HCT116 (cell line): ENCODE data around the gene TMA7. TPM values are rescaled to one million over a fixed set of nuclear protein-coding genes. Genes with fewer than 3 reads are reported as not detected.
A peak's percentile ranks its signal among the peaks of the same experiment; 100 is the strongest.

Experiments
- ATAC-seq: fragments of 200-7000 bp; cut with Tn5 transposase; 2 replicates; pipeline ENCODE4 v1.9.1; 2020; ENCODE audit warnings: mild to moderate bottlenecking, moderate library complexity
- BruUV-seq: library from RNA; stranded (reverse); fragments of 400-500 nt; replicated peaks from 2 replicates; lab custom pipeline; 2021; lab: Mats Ljungman, UMichigan
- CTCF ChIA-PET: fragments of 300-600 bp; sonication (Branson Sonifier 250); formaldehyde crosslinking; loops from one replicate; lab custom pipeline; 2021; ENCODE audit warnings: antibody characterized with exemption; lab: Charles Lee
- POLR2A ChIA-PET: fragments of 300-600, 350-600 bp; sonication (Branson Sonifier 250); formaldehyde crosslinking; loops from one replicate; lab custom pipeline; 2021; ENCODE audit warnings: antibody characterized with exemption; lab: Charles Lee
- RAD21 ChIA-PET, 2 experiments: fragments of 300-600 bp; sonication (Branson Sonifier 250); formaldehyde crosslinking; loops; one replicate each; lab custom pipeline; 2023; ENCODE audit warnings: low total read pairs in 2 of 2; ENCODE audit not compliant: uncharacterized antibody in 2 of 2, unreplicated experiment in 2 of 2, low non-redundant PET in 1 of 2; lab: Charles Lee
- DNase-seq: peaks from one replicate; pipeline ENCODE4 v3.0.0-alpha.2; 2010; ENCODE audit warnings: low read depth, low spot score
- H2AFZ ChIP-seq: fragments of 200-600 bp; shearing (Covaris generic), sonication (generic); 2 replicates; pipeline ENCODE4 v1.6.1; 2017; ENCODE audit warnings: low read depth, mixed run types, mixed read lengths, antibody characterized with exemption, low read length; ENCODE audit not compliant: poor library complexity, severe bottlenecking
- H3K27ac ChIP-seq: 2 replicates; pipeline ENCODE4 v1.5.1; 2012; ENCODE audit warnings: low read depth, low read length
- H3K27me3 ChIP-seq: fragments of 200-600 bp; sonication (generic); 2 replicates; pipeline ENCODE4 v1.6.1; 2016; ENCODE audit warnings: mixed run types, low read length, mixed read lengths; ENCODE audit not compliant: insufficient read depth
- H3K36me3 ChIP-seq, 2 experiments: fragments of 200-500 bp in 1 of 2; fragments of 200-600 bp in 1 of 2; sonication (Bioruptor generic) in 1 of 2; sonication (generic) in 1 of 2; 2 replicates each; pipeline versions ENCODE4 v1.5.1 to v1.6.1; 2014 to 2016; ENCODE audit warnings: low read length in 2 of 2, inconsistent platforms in 1 of 2, mixed read lengths in 1 of 2, mixed run types in 1 of 2; ENCODE audit not compliant: insufficient read depth in 2 of 2, control insufficient read depth in 1 of 2
- H3K4me1 ChIP-seq, 2 experiments: fragments of 200-600 bp in 1 of 2; sonication (generic) in 1 of 2; 2 replicates each; pipeline versions ENCODE4 v1.5.1 to v1.6.1; 2012 to 2017; ENCODE audit warnings: low read length in 2 of 2, inconsistent platforms in 1 of 2, mild to moderate bottlenecking in 1 of 2, mixed read lengths in 1 of 2, mixed run types in 1 of 2, moderate library complexity in 1 of 2; ENCODE audit not compliant: insufficient read depth in 2 of 2, control insufficient read depth in 1 of 2
- H3K4me2 ChIP-seq: fragments of 200-600 bp; sonication (generic); 2 replicates; pipeline ENCODE4 v1.6.1; 2017; ENCODE audit warnings: mixed run types, low read length, mixed read lengths
- H3K4me3 ChIP-seq, 2 experiments: fragments of 200-600 bp in 1 of 2; sonication (generic) in 1 of 2; replicated peaks in 1 of 2; 2 replicates each; pipeline ENCODE4 v1.5.1; 2011 to 2016; ENCODE audit warnings: low read length in 2 of 2, control low read depth in 1 of 2, low read depth in 1 of 2, mild to moderate bottlenecking in 1 of 2, mixed read lengths in 1 of 2, mixed run types in 1 of 2
- H3K79me2 ChIP-seq: fragments of 200-600 bp; sonication (generic); 2 replicates; pipeline ENCODE4 v1.6.1; 2017; ENCODE audit warnings: mild to moderate bottlenecking, mixed run types, low read length, moderate library complexity, mixed read lengths; ENCODE audit not compliant: insufficient read depth
- H3K9ac ChIP-seq: fragments of 200-600 bp; sonication (generic); 2 replicates; pipeline ENCODE4 v1.6.1; 2016; ENCODE audit warnings: low read length, mixed read lengths
- H3K9me2 ChIP-seq: fragments of 200-600 bp; sonication (generic), shearing (Covaris generic); 2 replicates; pipeline ENCODE4 v1.6.1; 2017; ENCODE audit warnings: mixed run types, mild to moderate bottlenecking, moderate library complexity; ENCODE audit not compliant: insufficient read depth
- H3K9me3 ChIP-seq, 2 experiments: fragments of 200-500 bp in 1 of 2; fragments of 200-600 bp in 1 of 2; sonication (Bioruptor generic) in 1 of 2; sonication (generic) in 1 of 2; 2 replicates each; pipeline ENCODE4 v1.6.1; 2014 to 2017; ENCODE audit warnings: low read length in 2 of 2, mixed read lengths in 2 of 2, inconsistent platforms in 1 of 2, low read depth in 1 of 2, mild to moderate bottlenecking in 1 of 2, mixed run types in 1 of 2, moderate library complexity in 1 of 2; ENCODE audit not compliant: control insufficient read depth in 1 of 2, insufficient read depth in 1 of 2
- H4K20me1 ChIP-seq: fragments of 200-600 bp; sonication (generic), shearing (Covaris generic); 2 replicates; pipeline ENCODE4 v1.6.1; 2017; ENCODE audit warnings: mixed run types, mild to moderate bottlenecking, moderate library complexity; ENCODE audit not compliant: insufficient read depth
- CEBPB ChIP-seq: IDR thresholded peaks from 2 replicates; pipeline ENCODE4 v1.6.1; 2012; ENCODE audit warnings: low read depth
- CTCF ChIP-seq, 3 experiments: fragments of 200-600 bp in 1 of 3; sonication (generic) in 1 of 3; IDR thresholded peaks in 2 of 3; conservative IDR thresholded peaks in 1 of 3; 2 replicates each; pipeline ENCODE4 v1.5.1; 2012 to 2017; ENCODE audit warnings: low read depth in 2 of 3, low read length in 2 of 3, antibody characterized with exemption in 1 of 3, borderline replicate concordance in 1 of 3, control low read depth in 1 of 3, mild to moderate bottlenecking in 1 of 3, mixed read lengths in 1 of 3, mixed run types in 1 of 3, moderate library complexity in 1 of 3; ENCODE audit not compliant: insufficient read depth in 1 of 3
- EGR1 ChIP-seq: IDR thresholded peaks from 2 replicates; pipeline ENCODE4 v1.6.1; 2012; ENCODE audit warnings: low read depth
- ELF1 ChIP-seq: IDR thresholded peaks from 2 replicates; pipeline ENCODE4 v1.6.1; 2012; ENCODE audit warnings: low read depth, borderline replicate concordance
- EZH2phosphoT487 ChIP-seq: fragments of 200-600 bp; IDR thresholded peaks from 2 replicates; pipeline ENCODE4 v1.6.1; 2018; ENCODE audit warnings: antibody characterized with exemption, borderline replicate concordance
- FOSL1 ChIP-seq: IDR thresholded peaks from 2 replicates; pipeline ENCODE4 v1.6.1; 2012; ENCODE audit warnings: low read depth
- JUND ChIP-seq: IDR thresholded peaks from 2 replicates; pipeline ENCODE4 v1.6.1; 2012
- MAX ChIP-seq: IDR thresholded peaks from 2 replicates; pipeline ENCODE4 v1.6.1; 2012
- POLR2A ChIP-seq: IDR thresholded peaks from 2 replicates; pipeline ENCODE4 v1.7.0; 2011; ENCODE audit warnings: borderline replicate concordance; ENCODE audit not compliant: insufficient read depth, insufficient read length; ENCODE audit errors: extremely low read depth
- POLR2AphosphoS5 ChIP-seq: IDR thresholded peaks from 2 replicates; pipeline ENCODE4 v1.6.1; 2011; ENCODE audit warnings: mild to moderate bottlenecking, low read depth, low read length, moderate library complexity
- SIN3A ChIP-seq: IDR thresholded peaks from 2 replicates; pipeline ENCODE4 v1.6.1; 2012; ENCODE audit warnings: low read depth
- SP1 ChIP-seq: IDR thresholded peaks from 2 replicates; pipeline ENCODE4 v1.6.1; 2012; ENCODE audit warnings: low read depth
- SRF ChIP-seq: IDR thresholded peaks from 2 replicates; pipeline ENCODE4 v1.6.1; 2012; ENCODE audit warnings: low read depth
- YY1 ChIP-seq: IDR thresholded peaks from 2 replicates; pipeline ENCODE4 v1.6.1; 2011; ENCODE audit warnings: low read length, low read depth, moderate library complexity, mild to moderate bottlenecking; ENCODE audit not compliant: insufficient replicate concordance; ENCODE audit errors: extremely low read depth
- ZNF274 ChIP-seq: fragments of 200-500 bp; sonication (Bioruptor generic); IDR thresholded peaks from 2 replicates; pipeline ENCODE4 v1.6.1; 2014; ENCODE audit warnings: mild to moderate bottlenecking, low read depth, low read length, inconsistent platforms
- intact Hi-C: fragments of 100-400 bp; cut with micrococcal nuclease; formaldehyde crosslinking; loops from 2 replicates; pipeline ENCODE4 v1.10.0; 2022
- total RNA-seq: library from RNA; stranded (reverse); gene quantifications from one replicate; pipeline ENCODE4 v1.2.1, GENCODE V29; 2021; ENCODE audit not compliant: unreplicated experiment

Gene TMA7
- total RNA-seq, 1 experiment from 2014 or later, result 334 TPM

GRCh38 chr3:48436477-48436787 is 3.6 kb upstream of the TMA7 start:
- ChIA-PET CTCF (interaction anchor here (0.6 to 6.4 kb wide), 67 partner anchors 9 to 914 kb away, joined by 3 to 386 read pairs (median 4); partner anchors contain the start of genes ATRIP, CDC25A, IP6K2 and NDUFAF3), RAD21 (interaction anchor here (0.5 to 3.3 kb wide), 13 partner anchors 20 to 242 kb away, joined by 3 to 59 read pairs (median 5); no protein-coding TSS in a partner anchor), POLR2A (interaction anchor here (0.6 to 1.7 kb wide), 11 partner anchors 10 to 560 kb away, joined by 3 to 22 read pairs (median 3); partner anchors contain the start of genes ATRIP and PFKFB4)
- H3K36me3 ChIP-seq, result peaks cover 0 to 18% of the 10 kb centered on the region in 2 experiments; a peak in 1 of 4 replicates
- no peaks in the 10 kb centered on the region for H3K9me3 ChIP-seq
- intact Hi-C loops, result loop anchor here (1.0 kb wide), 4 partner anchors 35 to 242 kb away; no protein-coding TSS in a partner anchor
- no peaks in the 10 kb centered on the region for H3K27me3 ChIP-seq
- H3K4me3 ChIP-seq, result no peak overlapping the region
- no TSS peak for BruUV-seq
- H3K4me2 ChIP-seq, result no peak overlapping the region
- TF ChIP-seq CTCF (IDR thresholded peaks at IDR 0.05 in 2 of 3, conservative IDR thresholded peaks at IDR 0.05 in 1 of 3; ENCODE audit: borderline replicate concordance in 1 of 3, insufficient read depth in 1 of 3, low read depth in 2 of 3, low read length in 2 of 3) (no peak), CEBPB (no peak), ELF1 (no peak), MAX (no peak), POLR2AphosphoS5 (no peak), ZNF274 (no peak), EZH2phosphoT487 (no peak), SP1 (no peak), YY1 (no peak), POLR2A (no peak), FOSL1 (no peak), SIN3A (no peak), EGR1 (no peak), SRF (no peak), JUND (no peak)
- H3K4me1 ChIP-seq, result peaks cover 44 to 65% of the 10 kb centered on the region in 2 experiments
- no peak overlapping the region for H2AFZ ChIP-seq
- H4K20me1 ChIP-seq, result no peaks in the 10 kb centered on the region
- H3K79me2 ChIP-seq, result peaks cover 40% of the 10 kb centered on the region
- H3K9me2 ChIP-seq, result no peaks in the 10 kb centered on the region
- ATAC-seq, result no peak
- peak overlapping the region; percentile 5; the same call in 1 of the 2 replicates for H3K27ac ChIP-seq
- no peak for DNase-seq
- no peak overlapping the region for H3K9ac ChIP-seq
